IMR-90 (cell line): ENCODE measurements around the gene CLTA. TPM values are rescaled to one million over a fixed set of nuclear protein-coding genes. Genes with fewer than 3 reads are reported as not detected.

ENCODE experiments used
- ATAC-seq: fragments of 200-7000 bp; cut with Tn5 transposase; 2 replicates; pipeline ENCODE4 v1.9.1; 2020; ENCODE audit warnings: low read depth, mild to moderate bottlenecking, moderate library complexity
- BruUV-seq: library from RNA; stranded (reverse); fragments of 400-500 nt; replicated peaks from 2 replicates; lab custom pipeline; 2021; lab: Mats Ljungman, UMichigan
- CTCF ChIA-PET: fragments of 300-600 bp; formaldehyde crosslinking; extraction: SDS; loops from one replicate; lab custom pipeline; 2021; ENCODE audit warnings: antibody characterized with exemption; lab: Yijun Ruan, JAX
- POLR2A ChIA-PET: fragments of 300-600 bp; sonication (Branson Sonifier 250); formaldehyde crosslinking; loops from one replicate; lab custom pipeline; 2022; ENCODE audit warnings: antibody characterized with exemption; ENCODE audit not compliant: unreplicated experiment; lab: Charles Lee
- DNase-seq: peaks from one replicate; pipeline ENCODE4 v3.0.0; 2013
- H2AFZ ChIP-seq: replicated peaks from 2 replicates; pipeline ENCODE3; 2013; ENCODE audit warnings: low read length, mild to moderate bottlenecking; ENCODE audit not compliant: poor library complexity
- H2AK5ac ChIP-seq: 2 replicates; pipeline ENCODE4 v1.6.1; 2013; ENCODE audit warnings: low read depth, low read length, inconsistent platforms
- H2AK9ac ChIP-seq: replicated peaks from 2 replicates; pipeline ENCODE3; 2013; ENCODE audit warnings: mild to moderate bottlenecking, low read depth, low read length, moderate library complexity; ENCODE audit not compliant: poor library complexity
- H2BK120ac ChIP-seq: 2 replicates; pipeline ENCODE4 v1.6.1; 2013; ENCODE audit warnings: low read depth, low read length, inconsistent platforms
- H2BK15ac ChIP-seq: 3 replicates; pipeline ENCODE4 v1.6.1; 2013; ENCODE audit warnings: low read depth, low read length, inconsistent platforms
- H2BK20ac ChIP-seq: 2 replicates; pipeline ENCODE4 v1.6.1; 2013; ENCODE audit warnings: low read depth, mild to moderate bottlenecking, inconsistent platforms, low read length, moderate library complexity
- H2BK5ac ChIP-seq: 2 replicates; pipeline ENCODE4 v1.6.1; 2013; ENCODE audit warnings: mild to moderate bottlenecking, low read depth, low read length, inconsistent platforms; ENCODE audit not compliant: poor library complexity, severe bottlenecking
- H3K14ac ChIP-seq: replicated peaks from 2 replicates; pipeline ENCODE4 v1.6.1; 2013; ENCODE audit warnings: low read depth, low read length, inconsistent platforms
- H3K18ac ChIP-seq: 2 replicates; pipeline ENCODE4 v1.6.1; 2013; ENCODE audit warnings: low read depth, low read length, control low read depth
- H3K23ac ChIP-seq: 2 replicates; pipeline ENCODE4 v1.6.1; 2013; ENCODE audit warnings: low read depth, low read length, inconsistent platforms
- H3K27ac ChIP-seq: 2 replicates; pipeline ENCODE4 v1.5.1; 2013; ENCODE audit warnings: mild to moderate bottlenecking, control low read depth, low read length; ENCODE audit not compliant: insufficient read depth
- H3K27me3 ChIP-seq: 2 replicates; pipeline ENCODE4 v1.6.1; 2013; ENCODE audit warnings: low read length; ENCODE audit not compliant: control insufficient read depth, insufficient read depth
- H3K36me3 ChIP-seq: 2 replicates; pipeline ENCODE4 v1.6.1; 2013; ENCODE audit warnings: low read length, mixed read lengths; ENCODE audit not compliant: control insufficient read depth, insufficient read depth
- H3K4ac ChIP-seq: 2 replicates; pipeline ENCODE4 v1.6.1; 2013; ENCODE audit warnings: low read depth, low read length, inconsistent platforms
- H3K4me1 ChIP-seq: 2 replicates; pipeline ENCODE4 v1.6.1; 2013; ENCODE audit warnings: low read length, mixed read lengths; ENCODE audit not compliant: control insufficient read depth, insufficient read depth
- H3K4me2 ChIP-seq: 2 replicates; pipeline ENCODE4 v1.6.1; 2013; ENCODE audit warnings: low read depth, mild to moderate bottlenecking, control low read depth, low read length, moderate library complexity
- H3K4me3 ChIP-seq: 2 replicates; pipeline ENCODE4 v1.5.1; 2013; ENCODE audit warnings: low read depth, mild to moderate bottlenecking, control low read depth, low read length, moderate library complexity; ENCODE audit not compliant: insufficient read depth
- H3K56ac ChIP-seq: 2 replicates; pipeline ENCODE4 v1.6.1; 2013; ENCODE audit warnings: low read length, inconsistent platforms; ENCODE audit not compliant: insufficient read depth; ENCODE audit errors: extremely low read depth
- H3K79me1 ChIP-seq, 2 experiments: 2 replicates each; pipeline ENCODE4 v1.6.1; 2013; ENCODE audit warnings: low read length in 2 of 2, inconsistent platforms in 1 of 2, low read depth in 1 of 2
- H3K9ac ChIP-seq: 2 replicates; pipeline ENCODE4 v1.6.1; 2013; ENCODE audit warnings: low read depth, low read length, control low read depth
- H3K9me1 ChIP-seq: 2 replicates; pipeline ENCODE4 v1.6.1; 2013; ENCODE audit warnings: low read length, inconsistent platforms; ENCODE audit not compliant: insufficient read depth
- H3K9me3 ChIP-seq: 2 replicates; pipeline ENCODE4 v1.6.1; 2013; ENCODE audit warnings: low read length; ENCODE audit not compliant: control insufficient read depth, insufficient read depth
- H4K20me1 ChIP-seq: 2 replicates; pipeline ENCODE4 v1.6.1; 2013; ENCODE audit warnings: low read length, inconsistent platforms; ENCODE audit not compliant: insufficient read depth
- H4K5ac ChIP-seq: 2 replicates; pipeline ENCODE4 v1.6.1; 2013; ENCODE audit warnings: mild to moderate bottlenecking, low read depth, low read length, control low read depth
- H4K8ac ChIP-seq, 2 experiments: 2 replicates each; pipeline ENCODE4 v1.6.1; 2013; ENCODE audit warnings: low read depth in 2 of 2, low read length in 2 of 2, control low read depth in 1 of 2, inconsistent platforms in 1 of 2
- H4K91ac ChIP-seq: 2 replicates; pipeline ENCODE4 v1.6.1; 2013; ENCODE audit warnings: low read depth, low read length, inconsistent platforms; ENCODE audit not compliant: insufficient read depth
- BHLHE40 ChIP-seq: fragments of 150-350 bp; IDR thresholded peaks from 2 replicates; pipeline ENCODE4 v1.6.1; 2016; ENCODE audit warnings: mild to moderate bottlenecking, low read depth, low read length
- CEBPB ChIP-seq: IDR thresholded peaks from 2 replicates; pipeline ENCODE4 v1.6.1; 2012; ENCODE audit warnings: low read depth, low read length, improper control_type of control experiment
- CHD1 ChIP-seq: IDR thresholded peaks from 2 replicates; pipeline ENCODE4 v1.6.1; 2012; ENCODE audit warnings: low read depth, low read length, improper control_type of control experiment
- CTCF ChIP-seq: conservative IDR thresholded peaks from 2 replicates; pipeline ENCODE4 v1.5.1; 2012; ENCODE audit warnings: mild to moderate bottlenecking, low read depth, low read length, improper control_type of control experiment
- ELK1 ChIP-seq: fragments of 150-350 bp; IDR thresholded peaks from 2 replicates; pipeline ENCODE4 v1.6.1; 2016; ENCODE audit warnings: low read depth, mild to moderate bottlenecking, low read length, moderate library complexity, borderline replicate concordance
- FOS ChIP-seq: fragments of 150-350 bp; IDR thresholded peaks from 2 replicates; pipeline ENCODE4 v1.6.1; 2016; ENCODE audit warnings: low read depth, low read length
- MAFK ChIP-seq: IDR thresholded peaks from 2 replicates; pipeline ENCODE4 v1.6.1; 2012; ENCODE audit warnings: low read depth, low read length, improper control_type of control experiment
- MAZ ChIP-seq: IDR thresholded peaks from 2 replicates; pipeline ENCODE4 v1.6.1; 2012; ENCODE audit warnings: low read depth, mild to moderate bottlenecking, low read length, improper control_type of control experiment, moderate library complexity, borderline replicate concordance
- MXI1 ChIP-seq: IDR thresholded peaks from 2 replicates; pipeline ENCODE4 v1.6.1; 2012; ENCODE audit warnings: low read depth, mild to moderate bottlenecking, low read length, moderate library complexity, borderline replicate concordance
- NFE2L2 ChIP-seq: fragments of 150-350 bp; IDR thresholded peaks from 2 replicates; pipeline ENCODE4 v1.6.1; 2016; ENCODE audit warnings: low read depth, mild to moderate bottlenecking, low read length
- POLR2A ChIP-seq: IDR thresholded peaks from 2 replicates; pipeline ENCODE4 v1.6.1; 2012; ENCODE audit warnings: mild to moderate bottlenecking, low read depth, low read length
- RAD21 ChIP-seq: IDR thresholded peaks from 2 replicates; pipeline ENCODE4 v1.6.1; 2012; ENCODE audit warnings: low read length, improper control_type of control experiment
- RCOR1 ChIP-seq: IDR thresholded peaks from 2 replicates; pipeline ENCODE4 v1.6.1; 2012; ENCODE audit warnings: mild to moderate bottlenecking, low read length, improper control_type of control experiment; ENCODE audit not compliant: insufficient replicate concordance
- RFX5 ChIP-seq: IDR thresholded peaks from 2 replicates; pipeline ENCODE4 v1.8.0; 2012; ENCODE audit warnings: low read depth, mild to moderate bottlenecking, low read length, moderate library complexity
- SMC3 ChIP-seq: fragments of 150-350 bp; IDR thresholded peaks from 2 replicates; pipeline ENCODE4 v1.6.1; 2016; ENCODE audit warnings: low read depth, mild to moderate bottlenecking, antibody characterized with exemption, low read length, moderate library complexity
- USF2 ChIP-seq: fragments of 150-350 bp; IDR thresholded peaks from 2 replicates; pipeline ENCODE4 v1.6.1; 2017; ENCODE audit warnings: mild to moderate bottlenecking, antibody characterized with exemption, low read length, low read depth
- WGBS, 2 experiments: methylation state at CpG; one replicate each; pipeline versions ENCODE4 v1.1.5 to v1.1.7; 2013; ENCODE audit warnings: missing lambda C conversion rate in 2 of 2; ENCODE audit not compliant: insufficient read length in 1 of 2; ENCODE audit errors: extremely low coverage in 2 of 2; 5-methylcytosine and 5-hydroxymethylcytosine counted together
- dilution Hi-C: fragments of 300-500 bp; cut with HindIII; formaldehyde crosslinking; loops from one replicate; pipeline ENCODE4 v1.14.3; 2018; ENCODE audit warnings: low sequenced_read_pairs; ENCODE audit not compliant: unreplicated experiment
- in situ Hi-C: fragments of 300-500 bp; cut with MboI; formaldehyde crosslinking; loops from 3 replicates; pipeline ENCODE4 v1.14.3; 2019; ENCODE audit warnings: low sequenced_read_pairs, inconsistent platforms, mixed read lengths
- intact Hi-C: fragments of 100-400 bp; cut with micrococcal nuclease; formaldehyde crosslinking; loops from 2 replicates; pipeline ENCODE4 v1.10.0; 2022
- polyA plus RNA-seq, 3 experiments: library from polyadenylated mRNA; depleted of rRNA; stranded (reverse); fragments of >200 nt; gene quantifications; 2 replicates each; pipeline ENCODE4 v1.2.3, GENCODE V29; 2012; ENCODE audit warnings: low replicate concordance in 1 of 3
- total RNA-seq: library from RNA; depleted of rRNA; stranded (reverse); fragments of >200 nt; gene quantifications from 2 replicates; pipeline ENCODE4 v1.2.3, GENCODE V29; 2012

Gene CLTA
- total and polyA plus RNA-seq, 2 of the 4 experiments (the other 2 are of a cell fraction): 133 to 246 TPM

GRCh38 chr9:36217256-36217968, 26.7 kb downstream of the CLTA start:
- H3K79me1 ChIP-seq: peaks cover 41 to 78% of the 10 kb centered on the region in 2 experiments
- H3K56ac ChIP-seq: no peak overlapping the region
- CTCF ChIA-PET: no interaction called here
- no peak overlapping the region for H3K4me2 ChIP-seq
- DNase-seq: no peak
- no peak overlapping the region for H4K5ac ChIP-seq
- no peak overlapping the region for H2BK15ac ChIP-seq
- no peak overlapping the region for H4K8ac ChIP-seq
- H3K36me3 ChIP-seq: peaks cover 54% of the 10 kb centered on the region
- no peak overlapping the region for H2BK120ac ChIP-seq
- no peak overlapping the region for H3K4me3 ChIP-seq
- POLR2A ChIA-PET: interaction anchor here (0.6 kb wide), 1 partner anchor 15 kb away, joined by 5 read pairs; no protein-coding TSS in a partner anchor
- no peak overlapping the region for H3K14ac ChIP-seq
- no peaks in the 10 kb centered on the region for H3K27me3 ChIP-seq
- H2BK5ac ChIP-seq: no peak overlapping the region
- H3K9ac ChIP-seq: no peak overlapping the region
- H3K27ac ChIP-seq: no peak overlapping the region
- no peak overlapping the region for H4K91ac ChIP-seq
- no peak overlapping the region for H3K18ac ChIP-seq
- dilution Hi-C loops (no loop called here), in situ Hi-C loops (no loop called here), intact Hi-C loops (no loop called here)
- H3K4ac ChIP-seq: no peak overlapping the region
- no peak for ATAC-seq
- peaks cover 13% of the 10 kb centered on the region for H3K9me1 ChIP-seq
- no peak overlapping the region for H3K23ac ChIP-seq
- H2BK20ac ChIP-seq: no peak overlapping the region
- WGBS, 2 experiments: 95% methylated on average over 10 of the region's 13 CpGs; no CpG with 5 or more reads in 1 of the 2 experiments
- H3K4me1 ChIP-seq: peaks cover 3% of the 10 kb centered on the region
- no TSS peak for BruUV-seq
- H2AK9ac ChIP-seq: peak overlapping the region; percentile 14
- no peak overlapping the region for H2AK5ac ChIP-seq
- TF ChIP-seq CTCF (no peak), CEBPB (no peak), CHD1 (no peak), SMC3 (no peak), POLR2A (no peak), MAZ (no peak), FOS (no peak), MAFK (no peak), USF2 (no peak), NFE2L2 (no peak), BHLHE40 (no peak), RFX5 (no peak), ELK1 (no peak), RAD21 (no peak), RCOR1 (no peak), MXI1 (no peak)
- H2AFZ ChIP-seq: no peak overlapping the region
- H3K9me3 ChIP-seq: peaks cover 1% of the 10 kb centered on the region
- H4K20me1 ChIP-seq: peaks cover 23% of the 10 kb centered on the region; the same call in 1 of the 2 replicates
